SHP77 (cell line): ENCODE measurements around the gene DNAH17.
A peak's percentile ranks its signal among the peaks of the same experiment; 100 is the strongest.

Experiments used
- DNase-seq, 2 experiments: peaks; one replicate each; lab custom pipeline; 2025; lab: John Stamatoyannopoulos, UW

The DNAH17 gene

DNA sequence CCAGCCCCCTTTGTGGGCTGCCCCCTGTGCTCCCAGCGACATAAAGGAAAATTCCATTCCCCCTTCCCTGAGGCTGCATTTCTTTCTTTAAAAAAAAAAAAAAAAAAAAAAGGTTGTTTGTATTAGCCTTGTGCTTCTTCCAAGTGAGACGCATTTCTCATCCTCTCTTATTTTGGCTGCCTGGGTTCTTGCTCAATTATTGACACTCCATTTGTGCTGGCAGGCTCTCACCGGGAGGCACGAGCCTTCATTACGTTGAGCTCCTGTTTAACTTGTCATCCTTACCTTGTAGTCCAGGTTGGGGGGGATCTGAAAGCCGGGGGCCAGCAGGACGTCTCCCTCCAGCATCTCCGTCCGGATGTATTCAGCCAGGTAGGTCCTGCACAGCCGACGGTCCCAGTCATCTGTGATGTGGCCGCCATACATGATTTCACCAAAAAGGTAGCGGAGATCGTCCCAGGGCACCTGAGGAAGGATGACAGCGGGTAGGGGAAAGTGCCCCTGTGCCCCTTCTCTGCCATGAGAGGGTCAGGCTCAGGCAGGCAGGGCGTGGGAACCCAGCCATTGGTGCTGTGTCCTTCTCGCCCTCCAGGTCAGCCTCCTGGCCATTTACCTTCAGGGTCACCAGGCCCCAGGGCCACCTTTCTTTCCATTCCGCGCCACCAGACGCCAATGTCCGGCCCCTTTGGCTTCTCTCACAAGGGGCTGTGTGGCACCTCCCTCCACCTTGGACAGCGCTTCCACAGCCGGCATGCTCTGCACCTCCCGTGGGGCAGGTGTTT lies 148.2 kb downstream of the DNAH17 start:
- no peak for DNase-seq

DNA sequence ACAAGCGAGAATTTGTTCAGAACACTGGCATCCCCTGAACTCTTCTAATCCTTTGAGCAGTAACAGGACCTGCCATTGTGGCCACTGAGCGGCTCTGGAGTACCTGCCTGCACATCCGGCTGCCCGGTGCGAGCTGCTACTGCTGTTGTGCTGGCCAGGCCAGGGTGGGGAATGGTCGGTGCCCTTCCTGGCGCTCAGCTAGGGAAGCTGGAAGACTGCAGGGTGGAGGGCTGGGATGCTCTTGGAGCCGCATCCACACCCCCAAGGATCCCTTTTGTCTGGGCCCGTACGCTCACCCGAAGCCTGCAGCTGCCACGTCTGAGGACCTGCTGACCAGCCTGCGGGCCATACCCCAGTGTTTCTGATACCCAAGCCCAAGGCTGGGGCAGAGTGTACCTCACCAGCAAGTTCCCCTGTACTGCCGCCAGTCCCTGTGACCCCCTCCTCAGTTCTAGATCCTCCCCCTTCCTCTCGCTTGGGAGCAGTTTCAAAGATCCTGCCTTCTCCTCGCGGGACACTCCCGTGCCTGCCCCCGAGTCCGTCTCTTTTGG lies 149.1 kb downstream of the DNAH17 start:
- DNase-seq = no peak

DNA sequence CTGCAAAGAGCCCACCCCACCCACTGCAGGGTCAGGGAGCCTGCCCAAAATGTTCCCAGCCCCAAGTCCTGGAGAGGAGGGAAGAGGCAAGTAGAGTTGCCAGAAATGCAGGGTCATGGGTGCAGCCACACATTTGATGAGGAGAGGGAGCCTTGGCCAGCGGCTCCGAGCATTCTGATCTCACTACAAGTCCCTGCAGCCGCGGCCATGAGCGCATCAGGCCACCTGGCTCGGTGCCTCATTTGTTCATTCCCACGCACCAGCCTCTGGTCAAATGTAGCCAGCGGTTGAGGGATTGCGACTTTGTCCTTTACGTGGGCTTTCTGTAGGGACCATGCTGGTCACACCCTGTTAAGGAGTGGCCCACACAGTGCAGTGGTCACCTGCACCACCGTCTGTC lies 150.1 kb downstream of the DNAH17 start:
- DNase-seq = no peak

DNA sequence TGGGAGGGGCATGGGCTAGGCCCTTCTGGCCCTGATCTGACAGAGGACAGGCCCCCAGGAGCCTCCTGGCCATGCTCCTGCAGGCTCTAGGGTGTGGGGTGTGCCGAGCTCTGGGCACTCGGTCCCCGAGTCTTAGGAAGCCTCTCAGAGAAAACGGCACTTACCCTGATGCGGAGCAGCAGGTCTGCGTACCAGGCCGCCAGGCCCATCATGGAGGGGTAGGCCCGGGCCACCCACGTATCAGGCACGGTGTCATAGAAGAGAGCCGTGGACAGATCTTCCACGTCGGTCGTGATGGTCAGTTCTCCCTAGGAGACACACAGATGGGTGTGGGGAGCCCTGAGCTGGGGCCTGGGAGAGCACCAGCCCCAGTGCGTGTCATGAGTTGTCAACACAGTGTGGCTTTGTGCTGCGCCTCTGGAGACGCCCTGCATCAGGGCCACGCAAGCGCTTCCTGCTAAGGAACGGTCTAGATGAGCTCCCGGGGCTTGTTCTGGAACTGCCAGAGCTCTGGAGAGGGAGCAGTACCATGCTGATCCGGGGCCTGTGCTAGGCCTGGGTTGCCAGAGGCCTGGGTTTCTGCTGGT lies 150.8 kb downstream of the DNAH17 start:
- DNase-seq = no peak

DNA sequence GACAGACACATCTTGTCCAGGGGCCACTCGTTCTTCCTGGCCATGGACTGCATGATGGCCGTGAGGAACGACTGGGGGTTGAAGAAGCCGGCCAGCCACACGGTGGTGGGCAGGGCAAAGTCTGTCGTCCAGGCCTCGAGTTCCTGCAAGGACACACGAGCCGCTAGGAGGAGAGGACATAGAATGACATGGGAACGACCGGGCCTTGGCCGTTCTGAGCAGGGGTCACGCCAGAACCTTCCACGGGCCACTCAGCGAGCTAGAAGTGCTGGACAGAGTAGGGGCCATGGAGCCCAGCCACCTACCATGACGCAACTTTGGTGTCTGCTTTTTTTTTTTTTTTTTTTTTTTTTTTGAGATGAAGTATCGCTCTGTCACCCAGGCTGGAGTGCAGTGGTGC lies 151.8 kb downstream of the DNAH17 start:
- no peak for DNase-seq

DNA sequence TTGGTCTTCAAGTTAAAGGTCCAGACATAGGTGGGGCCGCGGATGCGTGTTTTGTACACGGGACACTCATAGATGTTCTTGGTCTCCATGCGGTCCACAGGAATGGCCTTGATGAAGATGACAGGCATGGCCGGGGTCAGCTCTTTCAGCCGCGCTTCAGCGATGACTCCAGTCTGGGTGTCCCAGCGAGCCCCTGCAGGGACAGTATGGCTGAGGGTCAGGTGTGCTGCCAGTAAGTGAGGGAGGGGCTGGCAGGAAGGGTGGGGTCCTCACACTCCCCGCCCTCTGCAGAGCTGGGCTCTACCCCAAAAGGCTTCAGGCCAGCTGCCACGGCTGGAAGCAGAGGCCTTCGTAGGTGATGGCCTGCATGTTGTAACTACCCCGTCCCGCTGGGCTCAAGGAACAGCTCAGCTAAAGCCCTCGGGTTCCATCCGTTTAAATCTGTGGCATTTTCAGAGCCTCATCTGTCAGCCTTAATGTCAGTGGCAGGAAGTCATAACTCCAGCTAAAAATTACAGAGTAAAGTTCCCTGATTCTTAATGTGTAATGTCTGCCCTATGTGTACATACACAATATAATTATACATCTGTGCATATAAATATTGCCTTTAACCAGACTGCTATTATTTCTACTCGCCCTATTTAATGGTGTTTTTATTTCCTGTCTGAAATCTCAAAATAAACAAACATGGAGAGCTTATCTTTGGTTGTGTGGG lies 153.1 kb downstream of the DNAH17 start:
- no peak for DNase-seq

DNA sequence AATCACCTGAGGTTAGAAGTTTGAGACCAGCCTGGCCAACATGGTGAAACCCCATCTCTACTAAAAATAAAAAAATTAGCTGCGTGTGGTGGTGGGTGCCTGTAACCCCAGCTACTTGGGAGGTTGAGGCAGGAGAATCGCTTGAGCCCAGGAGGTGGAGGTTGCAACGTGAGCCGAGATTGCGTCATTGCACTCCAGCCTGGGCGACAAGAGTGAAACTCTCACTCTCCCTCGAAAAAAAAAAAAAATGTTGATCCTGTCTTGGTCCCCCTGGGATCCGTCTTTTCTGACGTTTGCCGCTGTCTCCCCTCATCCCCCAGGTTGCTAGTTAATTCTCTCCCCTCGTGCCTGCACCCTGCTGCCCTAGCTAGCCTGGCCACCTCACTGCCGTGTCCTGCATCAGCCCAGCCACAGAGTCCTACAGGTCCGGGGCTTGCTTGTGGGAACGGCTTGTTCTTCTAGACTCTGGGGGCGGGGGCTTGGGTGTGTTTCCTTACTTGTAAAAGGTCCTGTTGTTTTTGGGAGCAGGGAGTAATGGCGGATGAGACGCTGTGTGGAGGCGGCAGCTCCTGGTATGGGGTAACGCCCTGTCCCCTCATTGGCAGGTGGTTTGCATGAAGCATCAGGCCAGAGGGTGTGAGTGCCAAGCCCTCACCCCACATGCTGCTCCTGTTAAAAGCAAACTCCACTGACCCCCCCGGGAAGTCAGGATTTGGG lies 154.2 kb downstream of the DNAH17 start:
- DNase-seq = no peak

DNA sequence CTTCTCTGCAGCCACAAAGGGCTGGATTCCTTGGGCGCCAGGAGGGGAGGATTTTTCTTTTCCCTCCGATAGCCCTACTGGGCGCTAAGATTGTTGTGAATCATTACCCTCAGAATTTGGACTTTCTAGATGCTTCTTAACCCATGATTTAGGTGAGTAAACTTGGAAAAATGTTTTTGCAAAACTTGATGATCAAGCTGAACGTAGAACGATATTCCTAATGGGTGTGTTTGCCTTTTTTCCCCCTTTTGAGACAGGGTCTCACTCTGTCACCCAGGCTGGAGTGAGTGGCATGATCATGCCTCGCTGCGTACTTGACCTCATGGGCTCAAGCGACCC lies 155.0 kb downstream of the DNAH17 start:
- DNase-seq = no peak

DNA sequence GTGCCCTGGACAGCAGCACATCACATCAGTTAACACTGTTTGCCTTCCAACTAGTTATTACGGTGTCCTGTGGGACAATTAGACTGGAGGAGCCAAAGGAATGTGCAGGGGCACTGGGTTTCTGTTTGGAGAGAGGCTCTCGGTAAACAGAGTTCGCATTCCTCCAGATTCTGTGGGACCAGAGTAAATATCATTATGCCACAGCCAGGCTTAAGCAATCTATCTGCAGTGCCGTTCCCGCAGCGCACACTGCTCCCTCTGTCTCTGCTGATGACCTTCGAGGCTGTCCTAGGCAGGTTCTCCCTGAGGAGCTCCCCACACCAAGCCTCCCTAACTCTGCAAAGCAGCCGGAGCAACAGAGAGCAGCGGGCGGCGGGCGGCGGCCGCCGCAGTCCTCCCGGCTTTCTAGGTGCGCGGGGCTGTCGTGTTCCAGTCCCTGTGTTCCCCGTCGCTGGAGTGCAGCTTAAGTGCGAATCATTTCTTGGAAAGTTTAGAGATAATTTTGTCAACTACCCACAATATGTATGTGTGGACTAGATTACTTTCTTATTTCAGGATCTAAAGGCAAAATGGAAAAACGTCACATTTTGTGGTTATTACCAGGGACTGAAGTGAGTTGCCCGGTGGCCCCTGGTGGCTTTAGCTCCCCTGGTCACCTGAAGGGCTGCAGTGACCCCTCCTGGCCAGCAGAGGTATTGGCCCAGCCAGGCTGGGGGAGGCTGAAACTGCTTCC lies 155.5 kb downstream of the DNAH17 start:
- DNase-seq = peak; percentile 64 to 79

DNA sequence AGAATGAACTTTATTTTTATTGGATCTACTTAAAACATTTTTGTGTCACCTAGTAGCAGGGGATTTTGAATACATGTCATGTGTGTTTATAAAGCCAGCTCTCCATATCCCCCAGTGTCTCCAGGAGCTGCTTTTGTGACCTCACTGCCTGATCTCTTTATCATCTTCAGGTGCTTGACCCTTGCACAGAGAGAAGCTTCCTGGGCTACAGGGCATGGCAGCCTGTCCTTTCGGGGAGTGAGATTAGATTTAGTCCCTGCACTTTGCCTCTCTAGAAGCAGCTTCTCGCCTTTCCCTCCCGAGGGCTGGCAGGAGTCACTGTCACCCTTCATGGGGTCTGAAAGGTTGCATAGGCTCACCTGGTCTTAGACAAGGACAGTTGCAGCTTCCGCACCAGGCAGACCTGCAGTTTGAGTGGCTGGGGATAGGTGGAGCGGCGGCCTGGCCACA lies 156.1 kb downstream of the DNAH17 start:
- no peak for DNase-seq

DNA sequence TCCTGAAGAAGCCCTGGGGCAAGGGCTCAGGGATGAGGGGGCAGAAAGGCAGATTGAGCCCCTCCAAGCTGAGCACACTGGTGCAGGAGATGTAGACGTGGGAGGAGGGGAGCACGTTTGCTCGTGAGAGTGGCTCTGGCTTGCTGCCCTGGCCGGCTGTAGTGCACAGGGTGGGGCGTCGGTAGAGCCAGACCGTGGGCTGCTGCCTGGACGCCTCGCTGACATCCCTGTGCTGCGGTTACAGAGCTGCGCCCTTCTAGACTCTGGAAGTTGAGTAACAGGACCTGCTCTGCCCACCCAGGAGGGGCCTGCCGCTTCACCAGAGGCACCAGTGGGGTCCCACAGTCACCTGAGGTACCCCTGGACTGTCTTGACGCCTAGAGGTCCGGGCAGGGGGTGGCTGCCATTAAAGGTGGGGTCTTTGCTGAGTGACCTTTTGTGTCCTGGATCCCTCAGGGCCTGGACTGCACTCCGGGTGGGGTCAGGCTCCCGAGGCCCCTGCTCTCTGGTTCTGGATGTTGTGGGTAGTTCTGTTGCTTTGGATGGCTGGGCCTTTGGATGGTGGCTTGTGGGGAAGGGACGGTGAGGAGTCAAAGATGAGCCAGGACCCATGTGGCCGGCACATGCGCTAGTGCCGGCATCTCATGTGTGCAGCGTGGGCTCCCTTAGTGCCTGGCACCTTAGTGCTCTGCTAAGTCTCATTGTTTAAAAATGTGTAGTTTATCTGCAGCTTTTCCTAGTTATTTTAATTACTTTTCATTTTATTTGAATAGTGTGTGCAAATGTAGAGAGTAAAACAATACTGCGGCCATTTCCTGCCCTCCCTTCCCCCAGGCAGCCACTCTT lies 157.0 kb downstream of the DNAH17 start:
- no peak for DNase-seq

DNA sequence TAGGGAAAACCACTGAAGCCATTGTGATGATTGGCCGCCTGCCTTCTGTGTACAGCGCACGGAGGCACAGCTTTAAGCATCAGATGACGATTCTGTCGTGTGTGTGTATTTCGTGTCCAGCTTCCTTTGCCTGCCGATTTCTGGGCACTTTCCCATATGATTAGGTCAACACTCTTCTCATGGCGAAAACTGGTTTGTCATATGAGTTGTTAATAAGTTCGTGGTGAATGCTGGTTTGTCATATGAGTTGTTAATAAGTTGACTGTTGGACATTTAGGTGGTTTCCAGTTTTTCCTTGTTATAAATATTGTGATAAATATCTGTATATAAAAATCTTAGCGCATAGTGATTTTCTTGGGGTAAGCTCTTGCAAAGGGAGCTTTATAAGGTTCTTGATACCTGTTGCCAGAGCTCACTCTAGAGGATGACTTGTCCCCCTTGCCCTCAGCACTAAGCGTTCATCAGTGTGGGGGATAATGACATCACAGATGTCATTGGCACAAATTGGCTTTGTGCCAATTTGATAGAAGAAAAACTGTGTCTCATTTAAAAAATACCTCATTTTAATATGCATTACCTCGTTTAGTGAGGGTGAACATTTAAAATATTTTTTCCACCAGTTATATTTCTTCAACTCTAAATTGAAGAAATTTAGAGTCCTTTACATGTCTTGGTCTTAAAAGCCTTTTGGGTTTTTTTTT lies 158.7 kb downstream of the DNAH17 start:
- no peak for DNase-seq

DNA sequence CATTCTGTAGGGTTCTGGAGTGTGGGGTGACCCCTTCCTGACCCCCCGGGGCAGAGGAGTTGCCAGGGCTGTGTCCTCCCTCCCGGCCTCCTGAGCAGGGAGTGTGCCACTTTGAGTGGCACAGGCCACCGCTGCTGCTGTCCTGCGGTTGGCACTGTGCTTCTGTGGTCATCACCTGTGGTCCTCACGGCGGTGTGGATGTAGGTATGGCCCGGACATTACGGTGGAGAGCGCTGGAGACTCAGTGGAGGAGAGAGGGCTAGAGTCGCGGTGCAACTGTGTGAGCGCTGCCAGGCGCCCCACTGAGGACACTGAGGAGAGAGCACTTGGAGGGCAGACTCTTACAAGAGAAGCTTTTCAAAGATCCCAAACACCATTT lies 159.7 kb downstream of the DNAH17 start:
- no peak for DNase-seq

DNA sequence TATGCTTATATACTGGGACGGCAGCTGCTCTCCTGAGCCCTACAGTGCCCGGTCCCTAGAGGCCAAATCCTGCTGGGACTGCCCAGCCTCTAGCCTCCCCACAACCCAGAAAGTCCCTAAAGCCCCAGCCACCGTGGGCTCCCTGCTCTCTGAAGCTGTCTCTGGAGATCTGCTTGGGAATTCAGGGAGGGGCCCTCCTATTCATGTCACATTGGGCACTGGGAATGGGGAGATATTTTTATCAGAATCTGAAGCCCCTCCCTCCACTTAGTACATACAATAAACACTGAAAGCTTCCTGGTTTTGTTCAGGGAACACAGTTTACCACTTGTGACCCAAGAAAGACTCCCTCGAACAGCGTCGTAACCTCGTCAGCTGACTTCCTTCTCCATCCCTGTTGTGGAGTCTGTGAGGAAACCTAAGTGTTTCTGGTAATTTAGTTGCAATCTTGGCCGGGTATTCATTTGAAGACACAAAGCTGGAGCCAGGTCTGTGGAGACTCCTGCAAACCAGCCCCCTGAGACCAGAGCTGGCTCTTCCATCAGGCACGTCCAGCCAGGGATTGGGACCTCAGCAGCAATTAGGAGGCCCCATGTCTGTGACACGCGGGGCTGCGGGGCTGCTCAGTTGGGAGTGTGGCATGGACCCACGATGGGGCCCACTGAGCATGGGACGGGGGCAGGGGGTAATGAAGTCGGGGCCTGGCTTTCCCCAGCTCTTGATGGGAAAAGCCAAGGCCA lies 160.2 kb downstream of the DNAH17 start:
- DNase-seq = no peak

DNA sequence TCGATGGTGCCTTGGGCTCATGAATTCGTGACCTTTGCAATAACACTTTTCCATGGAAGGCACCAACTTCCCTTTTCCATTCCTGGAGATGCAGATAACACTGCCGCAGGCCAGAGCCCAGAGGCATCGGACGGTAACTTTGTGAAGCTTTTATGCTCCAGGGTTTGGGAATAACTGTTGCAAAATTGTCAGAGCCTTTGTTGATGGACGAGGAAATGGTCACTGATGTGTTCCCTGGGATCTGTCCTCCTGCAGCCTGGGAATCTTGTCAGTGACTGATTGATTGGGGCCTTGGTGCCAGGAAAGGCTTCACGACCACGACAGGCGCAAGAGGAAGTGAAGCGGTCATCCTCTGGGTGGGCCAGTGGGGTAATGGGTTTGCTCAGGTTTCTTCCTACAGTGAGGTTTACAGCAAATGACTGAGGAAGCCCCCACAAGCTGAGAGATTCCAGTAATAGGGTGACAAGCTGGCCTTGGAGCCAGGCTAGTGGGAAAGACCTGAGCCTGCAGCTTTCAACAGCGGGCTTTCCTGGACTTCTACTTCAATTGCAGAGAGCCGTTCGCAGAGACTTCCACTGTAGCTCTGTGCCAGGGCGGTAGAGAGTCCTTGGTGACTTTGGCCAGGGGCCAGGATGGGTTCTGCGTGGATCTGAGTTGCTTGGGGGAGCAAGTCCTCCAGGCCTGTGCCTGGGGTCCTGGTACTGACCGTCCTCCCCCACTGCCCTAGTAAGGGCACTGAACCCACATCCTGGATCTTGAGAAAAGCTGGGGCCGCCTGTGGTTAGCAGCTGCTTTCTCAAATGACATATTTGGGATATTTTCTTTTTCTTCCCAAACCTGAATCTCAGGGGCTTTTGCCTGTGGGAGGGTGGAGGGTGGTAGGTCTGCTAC lies 161.1 kb downstream of the DNAH17 start:
- DNase-seq = no peak

DNA sequence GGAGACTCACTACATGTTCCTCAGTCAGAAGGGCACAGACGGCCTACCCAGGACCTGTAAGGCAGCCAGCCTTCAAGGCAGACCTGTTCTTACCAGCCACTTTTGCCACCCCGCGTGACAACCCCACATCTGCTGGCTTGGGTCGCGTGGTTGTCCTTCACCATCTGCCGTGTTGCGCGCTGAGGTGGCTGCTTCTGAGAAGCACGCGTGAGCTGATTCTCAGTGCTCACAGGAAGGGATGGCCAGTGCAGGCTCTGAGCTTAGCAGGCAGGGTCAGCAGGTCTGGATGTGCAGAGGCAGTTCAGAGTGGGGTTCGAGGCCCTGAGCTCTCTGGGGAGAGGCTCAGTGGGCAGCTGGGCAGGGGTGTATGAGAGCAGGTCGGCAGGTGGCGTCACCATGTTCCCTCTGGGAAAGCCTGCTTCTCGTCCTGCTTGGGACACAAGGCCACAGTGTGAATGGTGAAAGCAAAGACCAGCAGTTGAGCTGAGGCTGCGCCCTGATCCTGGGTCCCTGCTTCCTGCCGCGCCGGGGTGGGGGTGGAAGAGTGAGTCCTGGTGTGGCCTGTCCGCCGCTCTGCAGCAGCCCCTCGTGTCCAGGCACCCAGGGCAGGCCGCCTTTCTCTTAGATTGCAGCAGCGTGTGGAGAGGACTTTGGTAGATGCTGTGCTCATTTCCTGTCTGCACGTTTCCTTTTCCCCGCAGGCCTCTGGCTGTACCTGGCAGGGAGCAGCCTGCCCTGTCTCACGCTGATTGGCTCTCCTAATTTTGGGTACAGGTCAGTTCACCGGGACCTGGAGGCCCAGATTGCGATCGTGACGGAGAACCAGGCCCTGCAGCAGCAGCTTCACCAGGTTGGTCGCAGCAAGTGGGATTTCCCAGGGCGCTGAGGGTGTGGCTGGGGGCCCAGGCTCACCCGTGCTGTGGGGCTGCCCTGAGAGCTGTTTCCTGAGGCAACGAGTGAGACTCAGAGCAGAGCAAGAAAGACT lies 162.7 kb downstream of the DNAH17 start:
- no peak for DNase-seq

DNA sequence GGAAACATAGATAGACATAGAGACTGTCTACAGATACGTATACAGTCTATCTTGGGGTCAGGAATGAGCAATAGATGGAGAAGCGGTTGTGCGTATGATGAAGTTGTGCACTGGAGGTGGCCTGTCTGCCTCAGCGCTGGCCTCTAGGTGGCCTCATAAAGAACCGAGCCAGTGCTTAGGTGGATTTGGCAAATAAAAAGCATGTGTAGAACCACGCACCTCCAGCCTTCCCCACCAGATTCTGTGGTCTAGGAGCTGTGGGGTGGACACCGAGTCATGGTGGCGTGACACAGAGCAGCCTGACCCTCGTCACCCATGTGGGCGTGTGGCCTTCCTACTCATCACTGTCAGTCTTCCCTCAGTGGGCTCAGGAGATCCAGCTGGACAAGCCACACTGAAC lies 164.8 kb downstream of the DNAH17 start:
- DNase-seq = peak in 1 of 2 experiments; percentile 61
